Suprapubic skin (tissue), 4 donors: ENCODE data around the gene DNHD1. TPM values are rescaled to one million over a fixed set of nuclear protein-coding genes. Genes with fewer than 3 reads are reported as not detected.
A peak's percentile ranks its signal among the peaks of the same experiment; 100 is the strongest.

Source experiments
- DNase-seq, 2 donors: peaks; one replicate each; pipeline ENCODE4 v3.0.0-alpha.2; 2019; ENCODE audit warnings: low spot score in 2 of 2
- H3K27ac ChIP-seq: fragments of 200-600 bp; sonication (generic); one replicate; pipeline ENCODE4 v1.5.1; 2019
- H3K27me3 ChIP-seq: fragments of 200-600 bp; sonication (generic); one replicate; pipeline ENCODE4 v1.5.1; 2019
- H3K36me3 ChIP-seq: fragments of 200-600 bp; sonication (generic); one replicate; pipeline ENCODE4 v1.5.1; 2019
- H3K4me1 ChIP-seq: fragments of 200-600 bp; sonication (generic); one replicate; pipeline ENCODE4 v1.5.1; 2019
- H3K4me3 ChIP-seq: fragments of 200-600 bp; sonication (generic); one replicate; pipeline ENCODE4 v1.5.1; 2019; ENCODE audit warnings: mild to moderate bottlenecking
- H3K9me3 ChIP-seq: fragments of 200-600 bp; sonication (generic); one replicate; pipeline ENCODE4 v1.5.1; 2019
- EP300 ChIP-seq: sonication (generic); formaldehyde crosslinking; IDR thresholded peaks from one replicate; pipeline ENCODE4 v1.6.1; 2017; ENCODE audit warnings: antibody characterized with exemption
- POLR2A ChIP-seq, 2 donors: fragments of 450-650 bp; IDR thresholded peaks; one replicate each; pipeline ENCODE4 v1.6.1; 2017; ENCODE audit warnings: antibody characterized with exemption in 2 of 2, mild to moderate bottlenecking in 2 of 2, moderate library complexity in 2 of 2
- POLR2AphosphoS5 ChIP-seq, 3 donors: sonication (generic); formaldehyde crosslinking; IDR thresholded peaks; one replicate each; pipeline ENCODE4 v1.6.1; 2017; ENCODE audit warnings: antibody characterized with exemption in 3 of 3
- WGBS: methylation state at CpG from one replicate; pipeline ENCODE4 v1.1.5; 2018; 5-methylcytosine and 5-hydroxymethylcytosine counted together
- total RNA-seq, 4 donors: library from RNA; depleted of rRNA; stranded (reverse); fragments of >200 nt; gene quantifications; one replicate each; pipeline ENCODE4 v1.1.0, GENCODE V29; 2016
- TF ChIP-seq, protein P1 (sequence below), 2 donors: fragments of 200-600 bp in 1 of 2; fragments of 450-650 bp in 1 of 2; sonication (generic) in 1 of 2; IDR thresholded peaks; one replicate each; pipeline ENCODE4 v1.5.1; 2016 to 2019; ENCODE audit warnings: antibody characterized with exemption in 2 of 2, mild to moderate bottlenecking in 1 of 2, moderate library complexity in 1 of 2

The DNHD1 gene
- total RNA-seq, 4 donors from 2014 or later, result 6.2 to 32.0 (median 9.6) TPM

DNA sequence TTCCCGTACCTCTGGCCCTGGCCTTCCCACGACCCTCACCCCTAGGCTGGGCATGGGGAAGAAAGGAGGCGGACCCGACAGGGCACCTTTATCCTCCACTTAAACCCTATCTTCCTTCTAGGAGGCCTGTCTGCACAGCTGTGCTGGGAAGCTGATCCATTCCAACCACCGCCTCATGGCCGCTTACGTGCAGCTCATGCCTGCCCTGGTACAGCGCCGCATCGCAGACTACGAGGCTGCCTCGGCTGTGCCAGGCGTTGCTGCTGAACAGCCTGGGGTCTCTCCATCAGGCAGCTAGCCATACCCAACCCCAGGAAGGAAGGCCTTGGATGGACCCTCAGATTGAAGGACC is 15.2 kb upstream of the DNHD1 start:
- H3K9me3 ChIP-seq, result no peaks in the 10 kb centered on the region
- DNase-seq, result no peak
- TF ChIP-seq EP300 (no peak), POLR2AphosphoS5 (IDR thresholded peaks at IDR 0.05) (no peak), POLR2A (IDR thresholded peaks at IDR 0.05) (no peak)
- TF ChIP-seq, protein P1, sequence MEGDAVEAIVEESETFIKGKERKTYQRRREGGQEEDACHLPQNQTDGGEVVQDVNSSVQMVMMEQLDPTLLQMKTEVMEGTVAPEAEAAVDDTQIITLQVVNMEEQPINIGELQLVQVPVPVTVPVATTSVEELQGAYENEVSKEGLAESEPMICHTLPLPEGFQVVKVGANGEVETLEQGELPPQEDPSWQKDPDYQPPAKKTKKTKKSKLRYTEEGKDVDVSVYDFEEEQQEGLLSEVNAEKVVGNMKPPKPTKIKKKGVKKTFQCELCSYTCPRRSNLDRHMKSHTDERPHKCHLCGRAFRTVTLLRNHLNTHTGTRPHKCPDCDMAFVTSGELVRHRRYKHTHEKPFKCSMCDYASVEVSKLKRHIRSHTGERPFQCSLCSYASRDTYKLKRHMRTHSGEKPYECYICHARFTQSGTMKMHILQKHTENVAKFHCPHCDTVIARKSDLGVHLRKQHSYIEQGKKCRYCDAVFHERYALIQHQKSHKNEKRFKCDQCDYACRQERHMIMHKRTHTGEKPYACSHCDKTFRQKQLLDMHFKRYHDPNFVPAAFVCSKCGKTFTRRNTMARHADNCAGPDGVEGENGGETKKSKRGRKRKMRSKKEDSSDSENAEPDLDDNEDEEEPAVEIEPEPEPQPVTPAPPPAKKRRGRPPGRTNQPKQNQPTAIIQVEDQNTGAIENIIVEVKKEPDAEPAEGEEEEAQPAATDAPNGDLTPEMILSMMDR (IDR thresholded peaks at IDR 0.05), result no peak
- no peaks in the 10 kb centered on the region for H3K27me3 ChIP-seq
- peak overlapping the region; percentile 92 for H3K27ac ChIP-seq
- 11% methylated on average over 10 of the region's 13 CpGs for WGBS
- peaks cover 35% of the 10 kb centered on the region for H3K4me1 ChIP-seq
- H3K4me3 ChIP-seq, result peak overlapping the region; percentile 87
- peaks cover 69% of the 10 kb centered on the region for H3K36me3 ChIP-seq

DNA sequence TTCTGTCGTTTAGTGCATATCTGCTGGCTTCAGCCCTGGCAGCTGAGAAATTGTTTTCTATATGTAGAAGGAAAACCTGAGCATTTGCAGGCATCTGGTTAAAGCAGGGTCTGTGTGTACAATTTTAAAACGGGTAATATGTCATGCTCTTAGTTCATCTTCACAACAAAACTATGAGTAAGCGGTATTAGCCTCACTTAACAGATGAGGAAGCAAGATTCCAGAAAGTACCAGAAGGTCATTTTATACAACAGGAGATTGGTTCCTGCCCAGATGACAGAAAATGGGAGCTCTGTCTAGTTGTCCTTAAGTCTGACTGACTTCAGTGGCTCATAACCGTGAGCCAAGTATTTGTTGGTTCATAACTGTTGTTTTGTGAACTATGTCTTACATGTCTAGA is 14.6 kb upstream of the DNHD1 start:
- no peak for DNase-seq
- H3K27me3 ChIP-seq, result no peaks in the 10 kb centered on the region
- TF ChIP-seq POLR2A (IDR thresholded peaks at IDR 0.05) (no peak), POLR2AphosphoS5 (IDR thresholded peaks at IDR 0.05) (no peak), EP300 (no peak)
- TF ChIP-seq, protein P1 (IDR thresholded peaks at IDR 0.05), result no peak
- peak overlapping the region; percentile 92 for H3K27ac ChIP-seq
- peak overlapping the region; percentile 87 for H3K4me3 ChIP-seq
- H3K4me1 ChIP-seq, result peaks cover 35% of the 10 kb centered on the region
- peaks cover 65% of the 10 kb centered on the region for H3K36me3 ChIP-seq
- 86% methylated on average over 4 of the region's 4 CpGs for WGBS
- H3K9me3 ChIP-seq, result no peaks in the 10 kb centered on the region

DNA sequence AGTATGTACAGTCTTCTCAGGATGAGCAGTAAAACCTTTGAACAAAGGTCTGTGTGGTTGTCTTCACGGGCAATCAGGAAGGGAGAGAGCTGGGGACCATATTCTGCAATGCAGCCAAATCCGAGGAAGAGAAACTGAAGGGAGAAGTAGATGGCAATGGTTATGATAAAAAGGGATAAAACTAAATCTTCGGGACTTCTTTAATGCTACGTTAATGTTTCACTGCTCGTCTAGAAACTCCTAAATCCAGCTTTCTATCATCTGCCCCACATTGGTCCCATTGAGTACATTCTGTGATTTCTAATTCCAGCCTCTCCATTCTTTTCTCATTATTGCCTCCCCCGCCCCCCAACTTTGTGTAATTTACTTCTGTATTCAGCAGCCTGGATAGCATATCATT is 14.1 kb upstream of the DNHD1 start:
- no peak overlapping the region for H3K4me3 ChIP-seq
- H3K27me3 ChIP-seq, result no peaks in the 10 kb centered on the region
- no peak for DNase-seq
- H3K9me3 ChIP-seq, result no peaks in the 10 kb centered on the region
- no peak overlapping the region for H3K27ac ChIP-seq
- 89% methylated on average over 6 of the region's 6 CpGs for WGBS
- H3K4me1 ChIP-seq, result peaks cover 35% of the 10 kb centered on the region
- peaks cover 62% of the 10 kb centered on the region for H3K36me3 ChIP-seq
- TF ChIP-seq POLR2A (IDR thresholded peaks at IDR 0.05) (no peak), POLR2AphosphoS5 (IDR thresholded peaks at IDR 0.05) (no peak), EP300 (no peak)
- TF ChIP-seq, protein P1 (IDR thresholded peaks at IDR 0.05), result no peak

DNA sequence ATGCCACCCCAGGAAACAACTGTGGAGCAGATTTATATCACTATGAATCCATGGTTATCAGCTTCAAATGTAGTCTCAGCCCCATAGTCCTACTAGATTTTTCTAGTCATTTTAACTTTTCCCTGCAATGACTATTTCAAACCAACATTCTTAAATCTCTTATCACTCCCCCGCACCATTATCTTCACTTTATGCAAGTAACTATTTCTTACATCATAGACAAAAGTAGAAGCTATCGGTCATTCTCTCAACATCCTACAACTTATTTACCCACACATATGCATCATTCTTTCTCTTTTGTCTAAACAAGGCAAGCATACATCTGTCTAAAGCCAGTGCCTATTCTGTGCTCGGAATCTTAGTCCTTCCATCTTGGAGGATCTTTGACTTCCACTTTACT is 11.4 kb upstream of the DNHD1 start:
- no peaks in the 10 kb centered on the region for H3K9me3 ChIP-seq
- H3K4me1 ChIP-seq, result peaks cover 18% of the 10 kb centered on the region
- H3K27me3 ChIP-seq, result no peaks in the 10 kb centered on the region
- H3K27ac ChIP-seq, result no peak overlapping the region
- H3K4me3 ChIP-seq, result no peak overlapping the region
- 96% methylated on average over 3 of the region's 3 CpGs for WGBS
- H3K36me3 ChIP-seq, result peaks cover 64% of the 10 kb centered on the region
- DNase-seq, result no peak
- TF ChIP-seq POLR2AphosphoS5 (IDR thresholded peaks at IDR 0.05) (no peak), POLR2A (IDR thresholded peaks at IDR 0.05) (no peak), EP300 (no peak)
- TF ChIP-seq, protein P1 (IDR thresholded peaks at IDR 0.05), result no peak

DNA sequence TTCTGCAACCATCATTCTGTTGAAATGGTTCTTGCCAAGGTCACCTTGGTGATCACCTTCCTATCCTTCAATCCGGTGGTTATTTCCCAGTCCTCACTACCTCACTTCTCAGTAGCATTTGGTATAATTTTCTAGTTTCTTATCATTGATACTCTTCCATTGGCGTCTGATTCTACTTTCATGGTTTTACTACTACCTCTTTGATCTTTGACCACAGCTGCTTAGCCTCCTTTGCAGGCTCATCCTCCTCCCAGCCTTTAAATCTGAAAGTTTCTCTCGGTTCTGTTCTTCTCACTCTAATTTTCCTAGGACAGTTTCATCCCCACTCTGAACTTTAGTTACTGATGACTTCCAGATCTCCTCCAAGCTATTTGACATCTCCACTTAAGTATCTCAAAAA is 10.8 kb upstream of the DNHD1 start:
- Histone ChIP-seq H3K27me3 (no peaks in the 10 kb centered on the region), H3K4me3 (no peak overlapping the region), H3K27ac (no peak overlapping the region), H3K9me3 (no peaks in the 10 kb centered on the region), H3K4me1 (peaks cover 15% of the 10 kb centered on the region), H3K36me3 (peaks cover 67% of the 10 kb centered on the region)
- TF ChIP-seq EP300, result no peak
- TF ChIP-seq POLR2AphosphoS5 (IDR thresholded peaks at IDR 0.05), result no peak
- no peak for TF ChIP-seq POLR2A (IDR thresholded peaks at IDR 0.05)
- TF ChIP-seq, protein P1 (IDR thresholded peaks at IDR 0.05), result no peak
- WGBS, result 89% methylated on average over 3 of the region's 3 CpGs
- DNase-seq, result no peak
